ENCODE measurements around the gene RGS9. TPM values are rescaled to one million over a fixed set of nuclear protein-coding genes. Genes with fewer than 3 reads are reported as not detected.
"Not testable (repeated sequence)": the region's sequence is repeated elsewhere in the genome, so short reads cannot be mapped to it uniquely, and the experiment has no call there.

Gene RGS9
- total RNA-seq, 4 donors from 2014 or later: 1.1 to 8.5 (median 3.6) TPM

DNA sequence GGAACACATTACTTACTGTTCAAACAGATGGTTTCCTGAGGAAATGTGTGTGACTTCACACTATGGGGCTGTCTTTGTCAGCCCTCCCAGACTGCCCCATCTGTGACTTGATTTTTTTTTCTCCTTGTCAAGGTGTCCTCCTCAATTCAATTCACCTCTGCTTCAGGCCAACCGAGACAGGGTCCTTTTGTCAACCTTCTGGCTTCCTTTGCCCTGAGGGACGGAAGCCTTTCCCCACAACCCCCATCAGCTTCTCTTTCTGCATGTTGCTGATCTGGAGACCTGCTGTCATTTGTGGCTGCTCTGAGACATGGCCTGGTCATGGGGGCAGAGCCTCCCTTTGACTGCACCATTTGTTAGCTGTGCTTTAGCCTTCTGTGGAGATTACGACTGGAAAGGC lies 21.3 kb upstream of the RGS9 start:
- Histone ChIP-seq H3K4me1 (no peaks in the 10 kb centered on the region), H3K27ac (no peak overlapping the region), H3K36me3 (no peaks in the 10 kb centered on the region), H3K9me3 (no peaks in the 10 kb centered on the region), H3K4me3 (no peak overlapping the region), H3K27me3 (no peaks in the 10 kb centered on the region)
- DNase-seq (ENCODE audit: low spot score in 2 of 2): no peak
- 67% methylated on average over 2 of the region's 3 CpGs for WGBS
- TF ChIP-seq POLR2AphosphoS5 (IDR thresholded peaks at IDR 0.05) (no peak), EP300 (IDR thresholded peaks at IDR 0.05) (no peak), POLR2A (IDR thresholded peaks at IDR 0.05) (no peak)
- TF ChIP-seq, protein P1, sequence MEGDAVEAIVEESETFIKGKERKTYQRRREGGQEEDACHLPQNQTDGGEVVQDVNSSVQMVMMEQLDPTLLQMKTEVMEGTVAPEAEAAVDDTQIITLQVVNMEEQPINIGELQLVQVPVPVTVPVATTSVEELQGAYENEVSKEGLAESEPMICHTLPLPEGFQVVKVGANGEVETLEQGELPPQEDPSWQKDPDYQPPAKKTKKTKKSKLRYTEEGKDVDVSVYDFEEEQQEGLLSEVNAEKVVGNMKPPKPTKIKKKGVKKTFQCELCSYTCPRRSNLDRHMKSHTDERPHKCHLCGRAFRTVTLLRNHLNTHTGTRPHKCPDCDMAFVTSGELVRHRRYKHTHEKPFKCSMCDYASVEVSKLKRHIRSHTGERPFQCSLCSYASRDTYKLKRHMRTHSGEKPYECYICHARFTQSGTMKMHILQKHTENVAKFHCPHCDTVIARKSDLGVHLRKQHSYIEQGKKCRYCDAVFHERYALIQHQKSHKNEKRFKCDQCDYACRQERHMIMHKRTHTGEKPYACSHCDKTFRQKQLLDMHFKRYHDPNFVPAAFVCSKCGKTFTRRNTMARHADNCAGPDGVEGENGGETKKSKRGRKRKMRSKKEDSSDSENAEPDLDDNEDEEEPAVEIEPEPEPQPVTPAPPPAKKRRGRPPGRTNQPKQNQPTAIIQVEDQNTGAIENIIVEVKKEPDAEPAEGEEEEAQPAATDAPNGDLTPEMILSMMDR (IDR thresholded peaks at IDR 0.05): no peak

DNA sequence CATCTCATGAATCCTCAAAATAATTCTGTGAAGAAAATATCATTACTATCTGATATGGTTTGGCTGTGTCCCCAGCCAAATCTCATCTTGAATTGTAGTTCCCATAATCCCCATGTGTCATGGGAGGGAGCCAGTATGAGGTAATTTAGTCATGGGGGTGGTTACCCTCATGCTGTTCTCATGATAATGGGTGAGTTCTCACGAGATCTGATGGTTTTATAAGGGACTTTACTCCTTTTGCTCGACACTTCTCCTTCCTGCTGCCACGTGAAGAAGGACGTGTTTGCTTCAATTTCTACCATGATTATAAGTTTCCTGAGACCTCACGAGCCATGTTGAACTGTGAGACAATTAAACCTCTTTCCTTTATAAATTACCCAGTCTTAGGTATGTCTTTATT lies 20.7 kb upstream of the RGS9 start:
- not testable (repeated sequence) for DNase-seq (ENCODE audit: low spot score in 2 of 2); H3K27me3 ChIP-seq; H3K9me3 ChIP-seq; H3K4me1 ChIP-seq; H3K27ac ChIP-seq; H3K4me3 ChIP-seq; H3K36me3 ChIP-seq
- WGBS: 44% methylated on average over 5 of the region's 5 CpGs

DNA sequence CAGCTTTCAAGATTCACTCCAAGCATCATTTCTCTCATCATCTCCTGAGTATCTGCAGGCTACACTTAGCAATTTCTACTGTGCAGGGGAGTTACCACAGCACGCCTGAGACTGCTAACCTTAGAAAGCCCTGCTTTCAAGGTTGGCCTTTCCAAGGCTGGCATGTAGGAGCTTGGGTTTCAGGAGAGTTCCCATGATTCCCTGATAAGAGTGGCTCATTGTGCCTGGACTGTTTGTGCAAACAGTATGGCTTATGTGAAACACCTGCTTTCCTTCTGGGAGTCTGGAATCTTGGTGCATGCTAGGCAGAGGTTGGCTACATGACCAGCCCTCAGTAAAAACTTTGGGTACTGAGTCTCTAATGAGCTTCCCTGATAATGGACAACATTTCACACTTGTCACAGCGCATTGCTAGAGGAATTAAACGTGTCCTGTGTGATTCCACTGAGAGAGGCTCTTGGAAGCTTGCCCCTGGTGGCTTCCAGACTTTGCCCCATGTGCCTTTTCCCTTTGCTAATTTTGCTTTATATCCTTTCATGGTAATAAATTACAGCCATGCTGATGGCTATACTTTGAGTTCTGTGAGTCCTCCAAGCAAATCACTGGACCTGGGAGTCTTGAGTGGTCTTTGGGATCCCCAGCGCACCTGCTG lies 19.7 kb upstream of the RGS9 start:
- Histone ChIP-seq H3K27me3 (no peaks in the 10 kb centered on the region), H3K27ac (no peak overlapping the region), H3K4me1 (peaks cover 4% of the 10 kb centered on the region), H3K9me3 (no peaks in the 10 kb centered on the region), H3K36me3 (no peaks in the 10 kb centered on the region), H3K4me3 (no peak overlapping the region)
- TF ChIP-seq POLR2AphosphoS5 (IDR thresholded peaks at IDR 0.05) (no peak), EP300 (IDR thresholded peaks at IDR 0.05) (no peak), POLR2A (IDR thresholded peaks at IDR 0.05) (no peak)
- TF ChIP-seq, protein P1 (IDR thresholded peaks at IDR 0.05): no peak
- WGBS: 81% methylated on average over 4 of the region's 4 CpGs
- DNase-seq (ENCODE audit: low spot score in 2 of 2): no peak

DNA sequence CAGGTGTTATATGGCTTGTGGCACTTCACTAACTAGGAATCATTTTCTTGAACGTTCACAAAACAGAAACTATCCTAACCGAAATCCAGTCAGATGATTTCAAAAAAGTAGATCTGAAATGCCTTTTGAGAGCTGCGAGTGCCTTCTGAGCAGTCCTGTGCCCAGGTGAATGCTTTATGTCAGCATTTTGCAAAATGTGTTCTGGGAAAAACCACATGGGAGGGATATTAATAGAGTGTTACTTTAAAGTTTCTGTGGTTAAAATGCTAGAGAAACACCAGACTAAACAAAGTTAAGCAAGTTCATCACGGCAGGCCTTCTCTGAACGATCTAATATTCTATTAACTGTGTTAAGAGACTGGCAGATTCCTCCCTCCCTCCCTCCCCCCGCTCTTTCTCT lies 15.8 kb upstream of the RGS9 start:
- 39% methylated on average over 6 of the region's 6 CpGs for WGBS
- no peaks in the 10 kb centered on the region for H3K27me3 ChIP-seq
- TF ChIP-seq POLR2AphosphoS5 (IDR thresholded peaks at IDR 0.05) (no peak), POLR2A (IDR thresholded peaks at IDR 0.05) (no peak), EP300 (IDR thresholded peaks at IDR 0.05) (no peak)
- TF ChIP-seq, protein P1 (IDR thresholded peaks at IDR 0.05): no peak
- peaks cover 13% of the 10 kb centered on the region for H3K4me1 ChIP-seq
- H3K36me3 ChIP-seq: no peaks in the 10 kb centered on the region
- no peak overlapping the region for H3K4me3 ChIP-seq
- DNase-seq (ENCODE audit: low spot score in 2 of 2): no peak
- no peaks in the 10 kb centered on the region for H3K9me3 ChIP-seq
- no peak overlapping the region for H3K27ac ChIP-seq

DNA sequence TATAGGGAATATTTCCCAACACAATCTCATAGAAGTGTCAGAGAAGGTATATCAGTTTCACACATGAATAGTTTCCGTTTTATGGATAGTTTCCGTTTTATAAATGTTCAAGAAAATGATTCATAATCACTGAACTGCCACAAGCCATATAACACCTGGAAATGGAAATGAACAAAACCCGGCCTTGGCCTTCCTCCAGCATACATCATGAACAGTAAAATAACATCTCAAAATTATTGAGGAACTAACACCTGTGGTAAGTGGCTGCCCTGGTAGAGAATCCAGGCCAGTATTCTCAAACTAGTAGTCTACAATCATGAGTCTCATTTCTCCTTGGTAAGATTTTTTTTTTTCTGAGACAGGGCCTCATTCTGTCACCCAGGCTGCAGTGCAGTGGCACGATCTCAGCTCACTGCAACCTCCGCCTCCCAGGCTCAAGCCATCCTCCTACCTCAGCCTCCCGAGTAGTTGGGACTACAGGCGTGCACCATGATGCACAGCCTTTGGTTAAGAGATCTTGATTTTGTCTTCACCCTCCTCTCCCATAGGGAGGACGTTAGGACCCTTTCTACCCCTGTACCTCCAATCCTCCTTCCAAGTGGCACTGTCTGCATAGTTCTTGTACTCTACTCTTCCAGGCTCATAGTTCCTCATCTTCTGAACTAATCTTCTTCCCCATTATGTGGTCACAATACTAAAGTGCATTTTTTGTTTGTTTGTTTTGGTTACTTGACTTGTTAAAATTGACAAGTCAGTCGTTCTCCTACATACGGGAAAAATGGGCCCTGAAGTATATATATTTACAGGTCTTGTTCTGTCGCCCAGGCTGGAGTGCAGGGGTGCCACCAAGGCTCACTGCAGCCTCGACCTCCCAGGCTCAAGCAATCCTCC lies 15.0 kb upstream of the RGS9 start:
- WGBS: 61% methylated on average over 12 of the region's 12 CpGs
- no peak for TF ChIP-seq POLR2A (IDR thresholded peaks at IDR 0.05)
- TF ChIP-seq, protein P1 (IDR thresholded peaks at IDR 0.05): no peak

More for the DNA sequence above, 15.0 kb upstream of the RGS9 start:
- DNase-seq (ENCODE audit: low spot score in 2 of 2): peak in 1 of 2 donors; percentile 37
- Histone ChIP-seq H3K4me1 (peaks cover 13% of the 10 kb centered on the region), H3K27ac (peak overlapping the region; percentile 91), H3K27me3 (no peaks in the 10 kb centered on the region), H3K36me3 (no peaks in the 10 kb centered on the region), H3K4me3 (peak overlapping the region; percentile 80), H3K9me3 (no peaks in the 10 kb centered on the region)
